ENCODE data around the gene SCN7A.

GRCh38 chr2:166360906-166361305 is 133.1 kb downstream of the SCN7A start:
- TF ChIP-seq CTCF (IDR thresholded peaks at IDR 0.05) (no peak), POLR2AphosphoS5 (IDR thresholded peaks at IDR 0.05) (no peak), EP300 (IDR thresholded peaks at IDR 0.05; ENCODE audit: low read depth) (no peak)
